ENCODE results near the gene WNT3A. TPM values are rescaled to one million over a fixed set of nuclear protein-coding genes. Genes with fewer than 3 reads are reported as not detected.

WNT3A gene
- total and polyA plus RNA-seq, 4 donors, result 0.09 to 3.1 (median 1.9) TPM

DNA sequence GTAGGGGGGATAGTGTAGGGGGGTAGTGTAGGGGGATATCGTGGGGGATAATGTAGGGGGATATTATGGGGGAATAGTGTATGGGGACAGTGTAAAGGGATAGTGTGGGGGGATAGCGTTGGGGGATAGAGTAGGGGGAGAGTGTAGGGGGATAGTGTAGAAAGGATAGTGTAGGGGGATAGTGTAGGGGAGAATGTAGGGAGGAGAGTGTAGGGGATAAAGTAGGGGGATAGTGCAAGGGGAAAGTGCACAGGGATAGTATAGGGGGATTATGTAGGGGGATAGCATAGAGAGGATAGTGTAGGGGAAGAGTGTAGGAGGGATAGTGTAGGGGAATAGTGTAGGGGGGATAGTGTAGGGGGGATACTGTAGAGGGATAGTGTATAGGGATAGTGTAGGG, 63.4 kb downstream of the WNT3A start:
- peaks cover 0 to 4% (median 0%) of the 10 kb centered on the region in 5 donors for H3K4me1 ChIP-seq (ENCODE audit: control insufficient read depth in 5 of 5, insufficient read depth in 5 of 5, low read length in 5 of 5)
- 39 to 52% methylated on average over 2 of the region's 2 CpGs for WGBS, 2 donors
- no peak for ATAC-seq (ENCODE audit: insufficient read depth, low FRiP score)
- H3K9ac ChIP-seq (ENCODE audit: insufficient read depth in 1 of 2, low read length in 2 of 2), result no peak overlapping the region
- peaks cover 0 to 50% (median 40%) of the 10 kb centered on the region in 3 donors for H3K27me3 ChIP-seq (ENCODE audit: control insufficient read depth in 3 of 3, insufficient read depth in 3 of 3, low read length in 2 of 3)
- peaks cover 0 to 2% (median 0%) of the 10 kb centered on the region in 4 donors for H3K9me3 ChIP-seq (ENCODE audit: control insufficient read depth in 4 of 4, insufficient read depth in 3 of 4, low read length in 3 of 4)
- H3K4me3 ChIP-seq, result no peak overlapping the region
- DNase-seq, result no peak
- no peaks in the 10 kb centered on the region for H3K36me3 ChIP-seq (ENCODE audit: control insufficient read depth in 4 of 4, insufficient read depth in 4 of 4, low read length in 4 of 4)
- TF ChIP-seq, protein P1, sequence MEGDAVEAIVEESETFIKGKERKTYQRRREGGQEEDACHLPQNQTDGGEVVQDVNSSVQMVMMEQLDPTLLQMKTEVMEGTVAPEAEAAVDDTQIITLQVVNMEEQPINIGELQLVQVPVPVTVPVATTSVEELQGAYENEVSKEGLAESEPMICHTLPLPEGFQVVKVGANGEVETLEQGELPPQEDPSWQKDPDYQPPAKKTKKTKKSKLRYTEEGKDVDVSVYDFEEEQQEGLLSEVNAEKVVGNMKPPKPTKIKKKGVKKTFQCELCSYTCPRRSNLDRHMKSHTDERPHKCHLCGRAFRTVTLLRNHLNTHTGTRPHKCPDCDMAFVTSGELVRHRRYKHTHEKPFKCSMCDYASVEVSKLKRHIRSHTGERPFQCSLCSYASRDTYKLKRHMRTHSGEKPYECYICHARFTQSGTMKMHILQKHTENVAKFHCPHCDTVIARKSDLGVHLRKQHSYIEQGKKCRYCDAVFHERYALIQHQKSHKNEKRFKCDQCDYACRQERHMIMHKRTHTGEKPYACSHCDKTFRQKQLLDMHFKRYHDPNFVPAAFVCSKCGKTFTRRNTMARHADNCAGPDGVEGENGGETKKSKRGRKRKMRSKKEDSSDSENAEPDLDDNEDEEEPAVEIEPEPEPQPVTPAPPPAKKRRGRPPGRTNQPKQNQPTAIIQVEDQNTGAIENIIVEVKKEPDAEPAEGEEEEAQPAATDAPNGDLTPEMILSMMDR (IDR thresholded peaks at IDR 0.05; ENCODE audit: control extremely low read depth, extremely low read depth), result no peak
- H3K27ac ChIP-seq (ENCODE audit: low read depth in 1 of 2, low read length in 1 of 2), result no peak overlapping the region

DNA sequence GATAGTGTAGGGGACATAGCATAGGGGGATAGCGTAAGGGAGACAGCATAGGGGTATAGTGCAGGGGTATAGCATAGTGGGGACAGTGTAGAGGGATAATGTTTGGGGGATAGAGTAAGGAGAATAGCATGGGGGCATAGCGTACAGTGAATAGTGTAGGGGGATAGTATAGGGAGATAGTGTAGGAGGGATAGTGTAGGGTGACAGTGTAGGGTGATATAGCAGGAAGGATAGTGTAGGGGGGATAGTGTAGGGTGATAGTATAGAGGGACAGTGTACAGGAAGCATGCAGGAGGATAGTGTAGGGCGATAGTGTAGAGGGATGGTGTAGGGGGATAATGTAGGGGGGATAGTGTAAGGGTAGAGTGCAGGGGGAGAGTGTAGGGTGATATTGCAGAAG, 64.1 kb downstream of the WNT3A start:
- peaks cover 0 to 50% (median 40%) of the 10 kb centered on the region in 3 donors for H3K27me3 ChIP-seq (ENCODE audit: control insufficient read depth in 3 of 3, insufficient read depth in 3 of 3, low read length in 2 of 3)
- no peak overlapping the region for H3K9ac ChIP-seq (ENCODE audit: insufficient read depth in 1 of 2, low read length in 2 of 2)
- TF ChIP-seq, protein P1 (IDR thresholded peaks at IDR 0.05; ENCODE audit: control extremely low read depth, extremely low read depth), result no peak
- H3K27ac ChIP-seq (ENCODE audit: low read depth in 1 of 2, low read length in 1 of 2), result no peak overlapping the region
- H3K4me1 ChIP-seq (ENCODE audit: control insufficient read depth in 5 of 5, insufficient read depth in 5 of 5, low read length in 5 of 5), result peaks cover 0 to 4% (median 0%) of the 10 kb centered on the region in 5 donors
- WGBS, 2 donors, result 58 to 71% methylated on average over 3 of the region's 3 CpGs
- H3K4me3 ChIP-seq, result no peak overlapping the region
- H3K9me3 ChIP-seq (ENCODE audit: control insufficient read depth in 4 of 4, insufficient read depth in 3 of 4, low read length in 3 of 4), result peaks cover 0 to 2% (median 0%) of the 10 kb centered on the region in 4 donors
- ATAC-seq (ENCODE audit: insufficient read depth, low FRiP score) (no peak), DNase-seq (no peak)
- H3K36me3 ChIP-seq (ENCODE audit: control insufficient read depth in 4 of 4, insufficient read depth in 4 of 4, low read length in 4 of 4), result no peaks in the 10 kb centered on the region

DNA sequence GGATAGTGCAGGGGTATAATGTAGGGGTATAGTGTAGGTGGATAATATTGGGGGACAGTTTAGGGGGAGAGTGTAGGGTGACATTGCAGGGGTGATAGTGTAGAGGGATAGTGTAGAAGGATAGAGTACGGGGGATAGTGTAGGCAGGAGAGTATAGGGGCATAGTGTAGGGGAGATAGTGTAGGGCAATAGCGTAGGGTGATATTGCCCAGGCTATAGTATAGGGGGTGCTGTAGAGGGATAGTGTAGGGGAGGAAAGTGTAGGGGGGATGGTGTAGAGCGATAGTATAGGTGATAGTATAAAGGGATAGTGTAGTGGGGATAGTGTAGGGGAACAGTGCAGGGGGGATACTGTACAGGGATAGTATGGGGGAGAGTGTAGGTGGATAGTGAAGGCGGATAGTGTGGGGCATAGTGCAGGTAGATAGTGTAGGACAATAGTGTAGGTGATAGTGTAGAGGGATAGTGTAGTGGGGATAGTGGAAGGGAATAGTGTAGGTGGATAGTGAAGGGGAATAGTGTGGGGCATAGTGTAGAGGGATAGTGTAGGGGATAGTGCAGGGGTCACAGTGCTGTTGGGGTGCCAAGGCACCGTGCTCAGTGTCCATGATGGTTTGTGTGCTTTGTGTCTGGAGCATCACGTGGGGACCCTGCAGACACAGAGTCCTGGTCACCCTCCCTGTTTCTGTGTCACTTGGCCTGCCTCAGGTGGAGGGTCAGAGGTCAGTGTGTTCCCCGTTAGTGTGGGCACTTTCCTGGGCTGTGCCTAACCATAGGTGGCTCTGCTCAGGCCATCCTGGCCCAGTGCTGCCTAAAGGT, 65.2 kb downstream of the WNT3A start:
- H3K4me1 ChIP-seq (ENCODE audit: control insufficient read depth in 5 of 5, insufficient read depth in 5 of 5, low read length in 5 of 5), result peaks cover 0 to 4% (median 0%) of the 10 kb centered on the region in 5 donors
- TF ChIP-seq, protein P1 (IDR thresholded peaks at IDR 0.05; ENCODE audit: control extremely low read depth, extremely low read depth), result no peak
- no peak overlapping the region for H3K4me3 ChIP-seq
- H3K36me3 ChIP-seq (ENCODE audit: control insufficient read depth in 4 of 4, insufficient read depth in 4 of 4, low read length in 4 of 4), result no peaks in the 10 kb centered on the region
- no peak overlapping the region for H3K9ac ChIP-seq (ENCODE audit: insufficient read depth in 1 of 2, low read length in 2 of 2)
- H3K9me3 ChIP-seq (ENCODE audit: control insufficient read depth in 4 of 4, insufficient read depth in 3 of 4, low read length in 3 of 4), result peaks cover 0 to 2% (median 0%) of the 10 kb centered on the region in 4 donors
- H3K27ac ChIP-seq (ENCODE audit: low read depth in 1 of 2, low read length in 1 of 2), result no peak overlapping the region
- DNase-seq, result no peak
- no peak for ATAC-seq (ENCODE audit: insufficient read depth, low FRiP score)
- H3K27me3 ChIP-seq (ENCODE audit: control insufficient read depth in 3 of 3, insufficient read depth in 3 of 3, low read length in 2 of 3), result peaks cover 0 to 50% (median 38%) of the 10 kb centered on the region in 3 donors
- 57 to 69% methylated on average over 7 of the region's 7 CpGs for WGBS, 2 donors

Data from lung (tissue), 12 donors.